IMR-90 (cell line): Measurements from ENCODE around the gene CLCF1. TPM values are rescaled to one million over a fixed set of nuclear protein-coding genes. Genes with fewer than 3 reads are reported as not detected.

ENCODE experiments used
- BHLHE40 ChIP-seq: fragments of 150-350 bp; IDR thresholded peaks from 2 replicates; pipeline ENCODE4 v1.6.1; 2016; ENCODE audit warnings: mild to moderate bottlenecking, low read depth, low read length
- polyA plus RNA-seq, 3 experiments: library from polyadenylated mRNA; depleted of rRNA; stranded (reverse); fragments of >200 nt; gene quantifications; 2 replicates each; pipeline ENCODE4 v1.2.3, GENCODE V29; 2012; ENCODE audit warnings: low replicate concordance in 1 of 3
- total RNA-seq: library from RNA; depleted of rRNA; stranded (reverse); fragments of >200 nt; gene quantifications from 2 replicates; pipeline ENCODE4 v1.2.3, GENCODE V29; 2012
- TF ChIP-seq, protein P1 (sequence below): fragments of 150-350 bp; IDR thresholded peaks from 2 replicates; pipeline ENCODE4 v1.6.1; 2016; ENCODE audit warnings: low read depth, mild to moderate bottlenecking, low read length, moderate library complexity, borderline replicate concordance

CLCF1 gene
- total and polyA plus RNA-seq, 2 of the 4 experiments (the other 2 are of a cell fraction) = 5.6 to 27.8 TPM

- TF ChIP-seq, protein P1, sequence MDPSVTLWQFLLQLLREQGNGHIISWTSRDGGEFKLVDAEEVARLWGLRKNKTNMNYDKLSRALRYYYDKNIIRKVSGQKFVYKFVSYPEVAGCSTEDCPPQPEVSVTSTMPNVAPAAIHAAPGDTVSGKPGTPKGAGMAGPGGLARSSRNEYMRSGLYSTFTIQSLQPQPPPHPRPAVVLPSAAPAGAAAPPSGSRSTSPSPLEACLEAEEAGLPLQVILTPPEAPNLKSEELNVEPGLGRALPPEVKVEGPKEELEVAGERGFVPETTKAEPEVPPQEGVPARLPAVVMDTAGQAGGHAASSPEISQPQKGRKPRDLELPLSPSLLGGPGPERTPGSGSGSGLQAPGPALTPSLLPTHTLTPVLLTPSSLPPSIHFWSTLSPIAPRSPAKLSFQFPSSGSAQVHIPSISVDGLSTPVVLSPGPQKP = no peak
- 0 out of 2 replicates have a peak, but pooled peaks have one; percentile 14 for TF ChIP-seq BHLHE40
Measured at GRCh38 chr11:67353317-67354074, 19.9 kb downstream of the CLCF1 start, which contains the start of gene POLD4 (continued).
